Measurements from ENCODE around the gene PITX2.

DNA sequence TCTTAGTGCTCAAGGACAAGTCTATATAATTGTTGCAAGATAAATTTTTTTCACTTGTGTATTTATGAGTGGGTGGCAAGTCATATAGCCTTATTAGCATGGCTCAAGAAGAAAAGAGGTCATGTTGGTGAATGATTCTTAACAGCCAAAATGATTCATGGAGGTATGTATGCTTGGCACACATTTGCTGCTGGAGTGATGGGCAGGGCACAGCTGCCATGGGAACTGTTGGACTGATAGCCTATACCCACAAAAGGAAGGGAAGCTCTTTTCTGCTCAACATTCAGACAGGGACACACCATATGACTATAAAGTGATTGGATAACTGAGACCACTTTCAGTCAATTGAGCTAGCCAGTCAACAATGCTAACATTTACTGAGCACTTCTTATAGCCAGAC is 46.8 kb upstream of the PITX2 start:
- TF ChIP-seq YY1 (IDR thresholded peaks at IDR 0.05; ENCODE audit: insufficient read depth, insufficient read length), result no peak
- no peak for TF ChIP-seq ZNF274 (IDR thresholded peaks at IDR 0.05; ENCODE audit: low read depth, low read length)

Data from NT2/D1 (cell line).